HepG2 (cell line): ENCODE results near the gene LCLAT1. TPM values are rescaled to one million over a fixed set of nuclear protein-coding genes. Genes with fewer than 3 reads are reported as not detected.

Experiments used
- CCAR2 ChIP-seq: fragments of 200-400 bp; formaldehyde crosslinking; optimal IDR thresholded peaks from 2 replicates; pipeline ENCODE3; 2018; ENCODE audit warnings: low read depth, mild to moderate bottlenecking, low read length, moderate library complexity
- CREM ChIP-seq, 2 experiments: sonication (generic) in 1 of 2; formaldehyde crosslinking in 1 of 2; IDR thresholded peaks; 2 replicates each; pipeline versions ENCODE4 v1.4.0 to v1.6.1; 2016 to 2020; ENCODE audit warnings: antibody characterized with exemption in 1 of 2, mild to moderate bottlenecking in 1 of 2, missing genetic modification reagents in 1 of 2
- DRAP1 ChIP-seq: IDR thresholded peaks from 2 replicates; pipeline ENCODE4 v1.6.1; 2016; ENCODE audit warnings: missing genetic modification reagents, missing compliant biosample characterization
- FOXO1 ChIP-seq: sonication (generic); formaldehyde crosslinking; IDR thresholded peaks from 2 replicates; pipeline ENCODE4 v1.4.0; 2020; ENCODE audit warnings: missing genetic modification reagents
- FOXP4 ChIP-seq: sonication (generic); formaldehyde crosslinking; IDR thresholded peaks from 2 replicates; pipeline ENCODE4 v1.4.0; 2020; ENCODE audit warnings: missing genetic modification reagents
- JUN ChIP-seq: sonication (generic); formaldehyde crosslinking; IDR thresholded peaks from 2 replicates; pipeline ENCODE4 v1.4.0; 2020; ENCODE audit warnings: mild to moderate bottlenecking, missing genetic modification reagents
- NCOR1 ChIP-seq: fragments of 200-600 bp; sonication (generic); IDR thresholded peaks from 2 replicates; pipeline ENCODE4 v1.7.0; 2017; ENCODE audit warnings: antibody characterized with exemption, low read length, borderline replicate concordance
- NFIB ChIP-seq: sonication (generic); formaldehyde crosslinking; IDR thresholded peaks from 2 replicates; pipeline ENCODE4 v1.9.0; 2021; ENCODE audit warnings: missing genetic modification reagents, mild to moderate bottlenecking, borderline replicate concordance
- NR2F1 ChIP-seq, 2 experiments: fragments of 450-650 bp in 1 of 2; formaldehyde crosslinking in 1 of 2; IDR thresholded peaks; 2 replicates each; pipeline versions ENCODE4 v1.5.0 to v1.6.1; 2016 to 2020; ENCODE audit warnings: mild to moderate bottlenecking in 1 of 2, missing compliant biosample characterization in 1 of 2, missing genetic modification reagents in 1 of 2, moderate library complexity in 1 of 2
- PHF21A ChIP-seq: sonication (generic); formaldehyde crosslinking; IDR thresholded peaks from 2 replicates; pipeline ENCODE4 v1.5.0; 2020; ENCODE audit warnings: mild to moderate bottlenecking, missing genetic modification reagents
- PLRG1 ChIP-seq: fragments of 450-650 bp; conservative IDR thresholded peaks from 2 replicates; pipeline ENCODE4 v1.6.1; 2016
- PREB ChIP-seq: sonication (generic); formaldehyde crosslinking; IDR thresholded peaks from 2 replicates; pipeline ENCODE4 v1.4.0; 2020; ENCODE audit warnings: missing genetic modification reagents
- SMAD9 ChIP-seq: sonication (generic); formaldehyde crosslinking; IDR thresholded peaks from 2 replicates; pipeline ENCODE4 v1.5.1; 2020; ENCODE audit warnings: mild to moderate bottlenecking, missing genetic modification reagents
- SRSF1 ChIP-seq: fragments of 200-400 bp; formaldehyde crosslinking; optimal IDR thresholded peaks from 2 replicates; pipeline ENCODE3; 2017; ENCODE audit warnings: mild to moderate bottlenecking, low read depth, low read length, moderate library complexity
- TCF7 ChIP-seq: sonication (generic); IDR thresholded peaks from 2 replicates; pipeline ENCODE4 v1.6.1; 2016; ENCODE audit warnings: antibody characterized with exemption, low read depth
- THRA ChIP-seq: sonication (generic); formaldehyde crosslinking; IDR thresholded peaks from 2 replicates; pipeline ENCODE4 v1.4.0; 2020; ENCODE audit warnings: missing genetic modification reagents, borderline replicate concordance
- ZNF557 ChIP-seq: sonication (generic); formaldehyde crosslinking; IDR thresholded peaks from 2 replicates; pipeline ENCODE4 v1.4.0; 2020; ENCODE audit warnings: missing genetic modification reagents
- ZNF746 ChIP-seq: sonication (generic); formaldehyde crosslinking; IDR thresholded peaks from 2 replicates; pipeline ENCODE4 v1.8.0; 2022; ENCODE audit warnings: mild to moderate bottlenecking, missing genetic modification reagents
- ZUFSP ChIP-seq: sonication (generic); formaldehyde crosslinking; IDR thresholded peaks from 2 replicates; pipeline ENCODE4 v1.9.0; 2021; ENCODE audit warnings: missing genetic modification reagents, mild to moderate bottlenecking, borderline replicate concordance
- polyA plus RNA-seq, 8 experiments: library from polyadenylated mRNA; depleted of rRNA in 3 of 8; stranded (reverse) in 7 of 8; unstranded in 1 of 8; fragments of >200 nt; fragmentation: Illumina TruSeq in 4 of 8; extraction: Trizol in 4 of 8; gene quantifications; 2 replicates each; pipeline versions ENCODE4 v1.2.1 to v1.2.3, GENCODE V29; 2011 to 2016; ENCODE audit warnings: low read depth in 4 of 8, missing spikeins in 1 of 8, mixed read lengths in 1 of 8; ENCODE audit not compliant: insufficient read depth in 1 of 8
- total RNA-seq, 5 experiments: library from RNA; depleted of rRNA; stranded (reverse); fragments of >200 nt; fragmentation: Illumina TruSeq; extraction: Trizol; gene quantifications; 2 replicates each; pipeline ENCODE4 v1.2.3, GENCODE V29; 2016; ENCODE audit warnings: low read depth in 1 of 5

LCLAT1 gene
- total and polyA plus RNA-seq, 2 of the 13 experiments (the other 11 are each of a cell fraction or from before 2014, with no cell fraction given): 18.0 to 28.0 TPM

GRCh38 chr2:30511122-30512083 is 64.4 kb downstream of the LCLAT1 start (continued):
- TF ChIP-seq FOXP4 (CRISPR knock-in tag) (peak; percentile 59), CREM (IDR thresholded peaks at IDR 0.05) (peak; percentile 48), CREM (CRISPR knock-in tag; IDR thresholded peaks at IDR 0.05) (no peak), PREB (no peak), CCAR2 (no peak), SRSF1 (no peak), ZNF746 (CRISPR knock-in tag) (no peak), NFIB (no peak), ZUFSP (CRISPR knock-in tag) (no peak), THRA (CRISPR knock-in tag) (peak; percentile 90; the same call in 1 of the 2 replicates), SMAD9 (CRISPR knock-in tag) (no peak), FOXO1 (peak; percentile 81; the same call in 1 of the 2 replicates), ZNF557 (CRISPR knock-in tag) (no peak), JUN (CRISPR knock-in tag) (peak; percentile 39; the same call in 1 of the 2 replicates), PLRG1 (no peak), NCOR1 (peak; percentile 66; the same call in 1 of the 2 replicates), PHF21A (CRISPR knock-in tag) (peak; percentile 59; the same call in 1 of the 2 replicates), NR2F1 (CRISPR knock-in tag; IDR thresholded peaks at IDR 0.05) (peak; percentile 31 to 64; a peak in 3 of 4 replicates), DRAP1 (peak; percentile 20; the same call in 1 of the 2 replicates), TCF7 (peak; percentile 68; the same call in 1 of the 2 replicates)
